ENCODE measurements around the gene RBM19.

RBM19 gene

DNA sequence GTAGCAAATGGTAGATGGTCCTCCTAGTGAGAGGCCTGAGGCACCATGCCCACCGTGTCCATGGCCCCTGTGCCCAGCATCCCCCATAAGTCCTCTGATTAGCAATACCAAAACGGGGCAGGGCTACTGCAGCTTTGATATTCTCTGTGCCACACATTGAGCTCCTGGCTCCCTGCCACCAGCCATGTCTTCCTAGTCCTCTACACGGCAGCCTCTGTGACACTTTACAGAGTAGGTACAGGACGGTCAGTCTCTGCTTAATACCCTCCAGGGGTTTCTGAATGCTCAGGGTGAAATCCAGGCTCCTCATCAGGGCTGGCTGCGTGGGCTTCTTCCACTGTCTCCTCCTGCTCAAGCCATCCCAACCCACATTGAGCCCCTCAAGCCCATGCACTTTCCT lies 8.0 kb downstream of the RBM19 start:
- TF ChIP-seq EZH2phosphoT487 (IDR thresholded peaks at IDR 0.05; ENCODE audit: borderline replicate concordance, low read length) (no peak), CTCF (IDR thresholded peaks at IDR 0.05; ENCODE audit: low read depth, low read length, poor library complexity, severe bottlenecking) (no peak)
- no peaks in the 10 kb centered on the region for H3F3A ChIP-seq (ENCODE audit: control insufficient read depth, insufficient read depth)
- peaks cover 43% of the 10 kb centered on the region for H3K36me3 ChIP-seq (ENCODE audit: control insufficient read depth, low read length)

GRCh38 chr12:113957627-113958026 lies 8.5 kb downstream of the RBM19 start:
- H3K27ac ChIP-seq (ENCODE audit: low read depth, low read length): no peak overlapping the region
- no peaks in the 10 kb centered on the region for H4K20me1 ChIP-seq (ENCODE audit: control insufficient read depth, insufficient read depth, low read depth, low read length)
- H3K9me3 ChIP-seq (ENCODE audit: control insufficient read depth, insufficient read depth, low read length): no peaks in the 10 kb centered on the region
- TF ChIP-seq CTCF (IDR thresholded peaks at IDR 0.05; ENCODE audit: low read depth, low read length, poor library complexity, severe bottlenecking) (no peak), EZH2phosphoT487 (IDR thresholded peaks at IDR 0.05; ENCODE audit: borderline replicate concordance, low read length) (no peak)
- peaks cover 43% of the 10 kb centered on the region for H3K36me3 ChIP-seq (ENCODE audit: control insufficient read depth, low read length)
- no peak overlapping the region for H3K4me2 ChIP-seq (ENCODE audit: low read length)
- H3K4me1 ChIP-seq (ENCODE audit: control insufficient read depth, low read length): no peaks in the 10 kb centered on the region
- no peaks in the 10 kb centered on the region for H3F3A ChIP-seq (ENCODE audit: control insufficient read depth, insufficient read depth)
- no peaks in the 10 kb centered on the region for H3K79me2 ChIP-seq (ENCODE audit: control insufficient read depth, low read length)
- H3K27me3 ChIP-seq (ENCODE audit: control insufficient read depth, low read length): no peaks in the 10 kb centered on the region
- no peaks in the 10 kb centered on the region for H3K9me2 ChIP-seq (replicated peaks; ENCODE audit: control insufficient read depth, low read length)
- H3K4me3 ChIP-seq (ENCODE audit: low read length): no peak overlapping the region

More for the DNA sequence above, 8.0 kb downstream of the RBM19 start:
- no peaks in the 10 kb centered on the region for H3K9me2 ChIP-seq (replicated peaks; ENCODE audit: control insufficient read depth, low read length)
- no peak overlapping the region for H3K4me2 ChIP-seq (ENCODE audit: low read length)
- peaks cover 3% of the 10 kb centered on the region; the same call in 1 of the 2 replicates for H3K79me2 ChIP-seq (ENCODE audit: control insufficient read depth, low read length)
- no peaks in the 10 kb centered on the region for H4K20me1 ChIP-seq (ENCODE audit: control insufficient read depth, insufficient read depth, low read depth, low read length)
- H3K27ac ChIP-seq (ENCODE audit: low read depth, low read length): no peak overlapping the region
- H3K4me1 ChIP-seq (ENCODE audit: control insufficient read depth, low read length): no peaks in the 10 kb centered on the region
- no peak overlapping the region for H3K4me3 ChIP-seq (ENCODE audit: low read length)
- no peaks in the 10 kb centered on the region for H3K27me3 ChIP-seq (ENCODE audit: control insufficient read depth, low read length)
- H3K9me3 ChIP-seq (ENCODE audit: control insufficient read depth, insufficient read depth, low read length): no peaks in the 10 kb centered on the region

- Histone ChIP-seq H3K27ac (ENCODE audit: low read depth, low read length) (no peak overlapping the region), H3K9me2 (replicated peaks; ENCODE audit: control insufficient read depth, low read length) (no peaks in the 10 kb centered on the region), H3K79me2 (ENCODE audit: control insufficient read depth, low read length) (no peaks in the 10 kb centered on the region), H4K20me1 (ENCODE audit: control insufficient read depth, insufficient read depth, low read depth, low read length) (no peaks in the 10 kb centered on the region), H3F3A (ENCODE audit: control insufficient read depth, insufficient read depth) (no peaks in the 10 kb centered on the region), H3K36me3 (ENCODE audit: control insufficient read depth, low read length) (peaks cover 29% of the 10 kb centered on the region), H3K4me2 (ENCODE audit: low read length) (no peak overlapping the region), H3K9me3 (ENCODE audit: control insufficient read depth, insufficient read depth, low read length) (no peaks in the 10 kb centered on the region), H3K4me3 (ENCODE audit: low read length) (no peak overlapping the region), H3K4me1 (ENCODE audit: control insufficient read depth, low read length) (no peaks in the 10 kb centered on the region), H3K27me3 (ENCODE audit: control insufficient read depth, low read length) (no peaks in the 10 kb centered on the region)
- TF ChIP-seq CTCF (IDR thresholded peaks at IDR 0.05; ENCODE audit: low read depth, low read length, poor library complexity, severe bottlenecking) (no peak), EZH2phosphoT487 (IDR thresholded peaks at IDR 0.05; ENCODE audit: borderline replicate concordance, low read length) (no peak)
These were observed 10.8 kb downstream of the RBM19 start for GRCh38 chr12:113955109-113955970.
